Left cardiac atrium (tissue), 4 donors: ENCODE data around the gene EHMT1. TPM values are rescaled to one million over a fixed set of nuclear protein-coding genes. Genes with fewer than 3 reads are reported as not detected.
A peak's percentile ranks its signal among the peaks of the same experiment; 100 is the strongest.
"Not testable (repeated sequence)": the region's sequence is repeated elsewhere in the genome, so short reads cannot be mapped to it uniquely, and the experiment has no call there.

ENCODE experiments used
- ATAC-seq, 2 donors: fragments of 200-7000 bp; cut with Tn5 transposase; one replicate each; pipeline ENCODE4 v1.9.1; 2020; ENCODE audit warnings: mild to moderate bottlenecking in 2 of 2, moderate library complexity in 2 of 2
- DNase-seq: peaks from one replicate; pipeline ENCODE4 v3.0.0-alpha.2; 2020
- intact Hi-C, 2 donors: fragments of 100-400 bp; cut with DNase I; formaldehyde crosslinking; loops; one replicate each; pipeline versions ENCODE4 v1.14.1 to v1.15.1; 2022 to 2023
- total RNA-seq, 2 donors: library from RNA; stranded (reverse); fragmentation: NEBNext Ultra II Directional; extraction: Animal tissue kit (Norgen Biotek cat#: 25700); gene quantifications; one replicate each; pipeline ENCODE4 v1.2.1, GENCODE V29; 2021
- donor health status: DM: no; HTN: yes; CAD: no.
- donor health status: DM: no; HTN: yes; CAD: no; lungs with severe emphysema.
- donor health status: DM: yes; HTN: yes; CAD: no.
- donor health status: Dilated cardiomyopathy.

Gene EHMT1
- total RNA-seq, 2 donors from 2014 or later = 31.9 to 38.1 TPM

DNA sequence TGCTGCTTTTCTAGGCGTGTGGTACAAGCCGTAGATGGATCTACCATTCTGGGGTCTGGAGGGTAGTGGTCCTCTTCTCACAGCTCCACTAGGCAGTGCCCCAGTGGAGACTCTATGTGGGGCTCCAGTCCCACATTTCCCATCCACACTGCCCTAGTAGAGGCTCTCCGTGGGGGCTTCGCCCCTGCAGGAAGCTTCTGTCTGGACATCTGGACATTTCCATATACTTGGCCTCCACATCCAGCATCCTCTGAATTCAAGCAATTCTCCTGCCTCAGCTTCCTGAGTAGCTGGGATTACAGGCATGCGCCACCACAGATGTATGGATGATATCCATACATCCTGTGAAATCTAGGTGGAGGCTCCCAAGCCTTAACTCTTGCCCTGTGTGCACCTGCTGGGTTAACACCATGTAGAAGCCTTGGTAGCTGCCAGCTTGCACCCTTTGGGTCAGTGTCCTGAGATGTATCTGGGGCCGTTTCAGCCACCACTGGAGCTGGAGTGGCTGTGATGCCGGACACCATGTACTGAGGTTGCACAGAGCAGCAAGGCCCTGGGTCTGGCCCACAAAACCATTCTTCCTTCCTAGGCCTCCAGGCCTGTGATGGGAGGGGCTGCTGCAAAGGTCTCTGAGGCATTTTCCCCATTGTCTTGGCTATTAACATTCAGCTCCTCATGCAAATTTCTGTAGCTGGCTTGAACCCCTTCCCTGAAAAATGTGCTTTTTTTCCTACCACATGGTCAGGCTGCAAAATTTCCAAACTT is 84.0 kb downstream of the EHMT1 start:
- intact Hi-C loops = no loop called here
- DNase-seq (no peak), ATAC-seq (no peak)

- DNase-seq (no peak), ATAC-seq (peak in 1 of 2 donors; percentile 26)
- intact Hi-C loops = no loop called here
Observed at GRCh38 chr9:137703842-137704508, 85.2 kb downstream of the EHMT1 start.

DNA sequence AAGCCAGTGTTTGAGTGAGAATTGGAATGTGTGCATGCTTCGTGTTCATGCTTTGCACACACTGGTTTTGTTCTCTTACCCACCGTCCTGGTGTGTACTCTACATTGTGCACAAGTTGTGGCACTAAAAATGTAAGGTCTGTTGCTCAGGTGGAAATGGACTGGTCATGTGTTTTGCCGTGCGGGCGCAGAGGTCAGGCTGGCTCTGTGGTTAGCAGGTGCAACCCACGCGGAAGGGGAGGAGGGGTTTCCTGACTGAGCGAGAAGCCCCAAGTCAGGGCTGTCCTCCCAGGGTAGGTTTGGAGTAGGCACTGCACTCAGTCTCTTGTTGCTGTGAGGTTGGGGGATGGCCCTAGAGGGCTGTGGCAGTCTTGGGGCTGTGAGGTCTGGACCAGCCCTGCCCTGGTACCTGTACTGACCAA is 86.6 kb downstream of the EHMT1 start:
- DNase-seq (no peak), ATAC-seq (peak in 1 of 2 donors; percentile 21)
- intact Hi-C loops = no loop called here

DNA sequence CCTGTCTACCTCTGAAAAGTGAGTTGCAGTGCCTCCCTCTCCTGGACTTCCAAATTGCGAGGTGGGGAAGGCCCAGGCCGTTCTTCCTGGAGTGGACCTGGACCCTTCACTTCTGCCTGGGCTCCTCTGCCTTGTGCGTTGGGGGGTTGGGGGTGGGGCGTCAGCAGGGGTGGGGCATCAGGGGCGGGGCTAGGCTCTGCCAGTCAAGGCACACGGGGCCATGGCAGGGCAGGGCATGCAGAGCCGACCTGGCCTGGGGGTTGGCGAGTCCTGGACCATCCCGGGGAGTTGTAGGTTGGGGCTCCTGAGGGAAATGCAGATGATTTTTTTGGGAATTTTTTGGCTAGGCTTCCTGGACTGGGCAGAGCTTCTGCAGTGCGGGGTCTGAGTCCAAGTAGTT is 87.1 kb downstream of the EHMT1 start:
- intact Hi-C loops = no loop called here
- ATAC-seq = no peak
- DNase-seq = no peak

DNA sequence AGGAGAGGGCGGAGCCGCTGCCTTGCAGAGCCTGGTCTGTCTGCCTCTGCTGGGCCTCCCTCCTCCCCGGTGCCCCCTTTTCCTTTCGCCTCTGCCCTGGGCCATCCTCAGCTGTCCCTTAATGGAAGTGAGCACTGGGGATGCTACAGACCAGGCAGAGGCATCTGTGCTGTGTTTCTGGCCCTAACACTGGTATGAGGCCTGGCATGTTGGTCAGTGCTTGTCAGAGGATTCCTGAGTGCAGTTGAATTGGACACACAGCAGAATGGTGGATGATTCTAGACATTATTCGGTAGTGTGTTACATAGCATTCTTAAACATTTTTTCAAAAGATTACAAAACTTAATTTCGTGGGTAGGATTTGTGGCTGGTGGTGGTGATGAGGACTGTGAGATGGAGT is 88.6 kb downstream of the EHMT1 start:
- intact Hi-C loops = no loop called here
- ATAC-seq (no peak), DNase-seq (no peak)

GRCh38 chr9:137708590-137709284 is 89.9 kb downstream of the EHMT1 start:
- intact Hi-C loops = no loop called here
- ATAC-seq (no peak), DNase-seq (no peak)

DNA sequence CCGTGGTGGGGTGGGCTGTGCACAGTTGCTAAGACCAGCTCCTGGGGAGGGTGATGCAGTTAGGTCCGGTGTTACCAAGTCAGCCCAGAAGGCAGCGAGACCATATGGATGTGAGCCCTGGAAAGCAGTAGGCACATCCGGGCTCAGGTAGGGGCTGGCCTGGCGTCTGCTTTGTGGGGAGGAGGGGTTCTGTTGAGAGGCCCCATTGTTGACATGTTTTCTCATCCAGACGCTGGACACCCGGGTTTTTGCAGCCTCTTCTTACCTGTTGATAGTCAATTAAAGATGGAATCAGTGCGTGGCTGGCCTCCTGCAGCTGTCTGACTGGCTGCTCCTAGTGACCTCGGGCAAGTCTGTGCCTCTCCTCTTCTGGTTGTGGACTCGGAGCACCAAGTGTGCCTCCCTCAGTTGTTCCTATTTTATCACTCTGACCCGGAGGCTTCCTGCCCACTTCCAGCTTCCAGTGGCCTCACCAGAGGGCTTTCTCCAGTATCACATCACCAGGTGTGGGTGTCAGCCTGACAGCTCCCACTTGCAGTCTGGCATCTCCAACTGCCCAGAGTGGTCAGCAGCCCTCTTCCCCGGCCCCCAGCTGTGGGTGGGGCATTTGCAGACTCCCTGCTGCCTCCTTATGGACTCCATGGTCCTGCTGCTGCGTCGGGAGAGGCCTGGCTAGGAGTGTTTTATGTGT is 90.8 kb downstream of the EHMT1 start:
- intact Hi-C loops = no loop called here
- DNase-seq (no peak), ATAC-seq (no peak)

DNA sequence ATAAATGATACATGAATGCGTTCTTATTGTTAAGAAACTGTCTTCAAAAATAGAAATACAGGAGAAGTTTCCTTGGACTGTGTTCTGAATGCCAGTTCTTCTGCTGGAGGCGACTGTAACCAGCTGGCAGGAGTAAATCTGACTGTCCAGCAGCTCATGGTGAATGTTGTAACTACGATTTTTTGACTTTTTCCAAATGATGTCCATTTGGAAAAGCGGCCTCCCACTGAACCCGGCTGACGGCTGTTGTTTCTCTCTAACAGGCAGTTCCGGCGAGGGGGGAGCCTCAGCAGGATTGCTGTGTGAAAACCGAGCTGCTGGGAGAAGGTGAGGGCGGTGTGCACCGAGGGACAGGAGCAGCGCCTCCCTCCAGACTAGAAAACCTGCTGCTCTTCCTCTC is 91.9 kb downstream of the EHMT1 start:
- intact Hi-C loops = no loop called here
- DNase-seq (no peak), ATAC-seq (peak in 1 of 2 donors; percentile 47)

DNA sequence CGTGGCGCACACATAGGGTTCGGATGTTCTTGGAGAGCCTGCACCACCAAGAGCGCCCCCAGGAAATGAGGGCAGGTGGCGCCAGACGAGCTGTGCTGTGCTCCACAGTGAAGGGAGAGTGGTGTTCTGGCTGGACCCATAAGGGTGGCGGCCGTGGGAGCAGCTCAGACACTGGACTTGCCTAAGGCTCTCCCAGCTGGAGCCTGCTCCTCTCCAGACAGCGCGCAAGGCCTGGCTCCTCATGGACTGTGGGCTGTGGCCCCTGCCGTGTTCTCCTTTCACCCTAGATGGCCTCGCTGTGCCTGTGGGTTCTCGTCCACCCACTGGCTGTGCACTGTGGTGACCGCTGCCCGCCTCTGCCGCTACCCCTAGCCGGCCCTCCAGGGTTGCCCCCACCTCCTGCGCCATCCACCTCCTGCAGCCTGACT is 92.9 kb downstream of the EHMT1 start:
- intact Hi-C loops = no loop called here
- DNase-seq (no peak), ATAC-seq (peak in 1 of 2 donors; percentile 21)

- intact Hi-C loops = no loop called here
- no peak for ATAC-seq
- no peak for DNase-seq
Observed at GRCh38 chr9:137715321-137715720, 96.5 kb downstream of the EHMT1 start.

DNA sequence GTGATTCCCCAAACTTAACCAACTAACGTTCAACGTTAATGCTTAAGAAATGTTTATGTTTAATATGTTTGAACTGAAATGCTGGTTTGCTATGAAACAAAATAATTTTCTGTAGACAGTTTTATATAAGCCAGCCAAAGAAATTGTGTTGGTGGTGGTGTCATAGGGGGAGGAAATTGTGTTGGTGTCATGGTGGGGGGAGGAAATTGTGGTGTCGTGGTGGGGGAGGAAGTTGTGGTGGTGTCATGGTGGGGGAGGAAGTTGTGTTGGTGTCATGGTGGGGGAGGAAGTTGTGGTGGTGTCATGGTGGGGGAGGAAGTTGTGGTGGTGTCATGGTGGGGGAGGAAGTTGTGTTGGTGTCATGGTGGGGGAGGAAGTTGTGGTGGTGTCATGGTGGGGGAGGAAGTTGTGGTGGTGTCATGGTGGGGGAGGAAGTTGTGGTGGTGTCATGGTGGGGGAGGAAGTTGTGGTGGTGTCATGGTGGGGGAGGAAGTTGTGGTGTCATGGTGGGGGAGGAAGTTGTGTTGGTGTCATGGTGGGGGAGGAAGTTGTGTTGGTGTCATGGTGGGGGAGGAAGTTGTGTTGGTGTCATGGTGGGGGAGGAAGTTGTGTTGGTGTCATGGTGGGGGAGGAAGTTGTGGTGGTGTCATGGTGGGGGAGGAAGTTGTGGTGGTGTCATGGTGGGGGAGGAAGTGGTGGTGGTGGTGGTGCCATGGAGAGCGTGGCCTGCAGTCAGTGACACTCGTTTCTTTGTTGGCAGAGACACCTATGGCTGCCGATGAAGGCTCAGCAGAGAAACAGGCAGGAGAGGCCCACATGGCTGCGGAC is 97.3 kb downstream of the EHMT1 start:
- ATAC-seq, intact Hi-C loops, DNase-seq: not testable (repeated sequence)

DNA sequence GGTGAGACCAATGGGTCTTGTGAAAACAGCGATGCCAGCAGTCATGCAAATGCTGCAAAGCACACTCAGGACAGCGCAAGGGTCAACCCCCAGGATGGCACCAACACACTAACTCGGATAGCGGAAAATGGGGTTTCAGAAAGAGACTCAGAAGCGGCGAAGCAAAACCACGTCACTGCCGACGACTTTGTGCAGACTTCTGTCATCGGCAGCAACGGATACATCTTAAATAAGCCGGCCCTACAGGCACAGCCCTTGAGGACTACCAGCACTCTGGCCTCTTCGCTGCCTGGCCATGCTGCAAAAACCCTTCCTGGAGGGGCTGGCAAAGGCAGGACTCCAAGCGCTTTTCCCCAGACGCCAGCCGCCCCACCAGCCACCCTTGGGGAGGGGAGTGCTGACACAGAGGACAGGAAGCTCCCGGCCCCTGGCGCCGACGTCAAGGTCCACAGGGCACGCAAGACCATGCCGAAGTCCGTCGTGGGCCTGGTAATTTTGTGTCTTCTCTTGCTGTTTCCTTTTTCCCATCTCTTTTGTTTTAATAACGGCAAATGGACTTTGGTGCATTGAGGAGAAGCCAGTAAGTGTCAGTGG is 98.0 kb downstream of the EHMT1 start:
- no peak for DNase-seq
- intact Hi-C loops = no loop called here
- no peak for ATAC-seq

DNA sequence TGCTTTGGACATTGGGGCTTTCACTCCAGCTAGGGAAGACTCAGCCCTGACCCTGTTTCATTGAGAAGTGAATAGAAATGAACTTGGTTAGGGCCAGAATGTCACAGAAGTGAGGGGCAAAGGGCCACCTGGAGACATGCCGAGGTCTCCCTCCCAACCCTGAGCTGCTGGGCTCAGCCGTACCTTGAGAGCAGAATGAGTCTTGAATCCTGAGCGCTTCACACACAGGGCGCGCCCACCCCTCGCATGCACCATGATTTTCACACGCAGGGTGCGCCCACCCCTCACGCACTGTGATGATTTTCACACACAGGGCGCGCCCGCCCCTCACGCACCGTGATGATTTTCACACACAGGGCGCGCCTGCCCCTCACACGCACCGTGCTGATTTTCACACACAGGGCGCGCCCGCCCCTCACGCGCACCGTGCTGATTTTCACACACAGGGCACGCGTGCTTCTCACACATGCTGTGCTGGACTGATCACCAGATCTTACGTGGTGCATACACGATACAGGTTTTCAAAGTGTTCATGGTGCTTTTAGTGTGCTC is 99.0 kb downstream of the EHMT1 start:
- no peak for DNase-seq
- intact Hi-C loops = no loop called here
- ATAC-seq = no peak

- ATAC-seq (no peak), DNase-seq (no peak)
- intact Hi-C loops = no loop called here
Observed at GRCh38 chr9:137719194-137719593, 100.4 kb downstream of the EHMT1 start.

- intact Hi-C loops = no loop called here
- no peak for ATAC-seq
Observed at GRCh38 chr9:137720571-137721110, 101.8 kb downstream of the EHMT1 start.

GRCh38 chr9:137721479-137721878 is 102.7 kb downstream of the EHMT1 start:
- intact Hi-C loops = no loop called here
- no peak for DNase-seq
- no peak for ATAC-seq

More at GRCh38 chr9:137720571-137721110, 101.8 kb downstream of the EHMT1 start:
- no peak for DNase-seq

DNA sequence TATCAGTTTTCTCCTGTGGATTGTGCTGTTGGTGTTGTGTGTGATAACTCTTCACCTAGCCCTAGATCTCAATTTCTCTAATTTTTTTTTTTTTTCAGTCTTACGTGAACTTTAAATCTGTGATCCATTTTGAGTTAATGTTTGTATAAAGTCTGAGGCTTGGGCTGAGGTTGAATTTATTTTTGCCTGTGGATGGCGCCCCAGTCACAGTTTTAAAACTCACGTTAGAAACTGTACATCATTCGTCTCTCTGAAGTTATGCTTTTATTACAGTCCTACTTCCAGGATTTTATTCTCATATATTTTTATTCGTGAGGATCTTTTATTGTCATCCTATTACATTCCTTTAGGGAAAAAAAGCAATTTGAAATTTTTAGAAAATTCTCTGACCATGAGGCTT is 103.1 kb downstream of the EHMT1 start:
- no peak for ATAC-seq
- intact Hi-C loops = no loop called here
- DNase-seq = no peak

GRCh38 chr9:137722481-137722880 is 103.7 kb downstream of the EHMT1 start:
- intact Hi-C loops = no loop called here
- ATAC-seq (no peak), DNase-seq (no peak)
